B cell (primary cell): Measurements from ENCODE around the gene RPSA.
"Not testable (repeated sequence)": the region's sequence is repeated elsewhere in the genome, so short reads cannot be mapped to it uniquely, and the experiment has no call there.

Source experiments
- EZH2 ChIP-seq: IDR thresholded peaks from 2 replicates; pipeline ENCODE4 v1.6.1; 2012; ENCODE audit warnings: borderline replicate concordance, low read depth, mild to moderate bottlenecking, moderate library complexity, low read length; ENCODE audit not compliant: insufficient read depth, poor library complexity, severe bottlenecking
- TF ChIP-seq, protein P1 (sequence below): fragments of 200-600 bp; IDR thresholded peaks from one replicate; pipeline ENCODE4 v1.8.0; 2022; ENCODE audit warnings: antibody characterized with exemption, mild to moderate bottlenecking

DNA sequence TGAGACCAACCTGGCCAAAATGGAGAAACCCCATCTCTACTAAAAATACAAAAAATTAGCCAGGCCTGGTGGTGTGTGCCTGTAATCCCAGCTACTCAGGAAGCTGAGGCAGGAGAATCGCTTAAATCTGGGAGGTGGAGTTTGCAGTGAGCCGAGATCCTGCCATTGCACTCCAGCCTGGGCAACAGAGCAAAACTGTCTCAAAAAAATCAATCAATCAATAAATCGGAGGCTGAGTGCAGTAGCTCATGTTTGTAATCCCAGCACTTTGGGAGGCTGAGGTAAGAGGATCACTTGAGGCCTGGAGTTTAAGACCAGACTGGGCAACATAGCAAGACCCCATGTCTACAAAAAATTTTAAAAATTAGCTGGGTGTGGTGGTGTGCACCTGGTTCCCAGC, 8.8 kb downstream of the RPSA start:
- TF ChIP-seq EZH2: not testable (repeated sequence)
- TF ChIP-seq, protein P1, sequence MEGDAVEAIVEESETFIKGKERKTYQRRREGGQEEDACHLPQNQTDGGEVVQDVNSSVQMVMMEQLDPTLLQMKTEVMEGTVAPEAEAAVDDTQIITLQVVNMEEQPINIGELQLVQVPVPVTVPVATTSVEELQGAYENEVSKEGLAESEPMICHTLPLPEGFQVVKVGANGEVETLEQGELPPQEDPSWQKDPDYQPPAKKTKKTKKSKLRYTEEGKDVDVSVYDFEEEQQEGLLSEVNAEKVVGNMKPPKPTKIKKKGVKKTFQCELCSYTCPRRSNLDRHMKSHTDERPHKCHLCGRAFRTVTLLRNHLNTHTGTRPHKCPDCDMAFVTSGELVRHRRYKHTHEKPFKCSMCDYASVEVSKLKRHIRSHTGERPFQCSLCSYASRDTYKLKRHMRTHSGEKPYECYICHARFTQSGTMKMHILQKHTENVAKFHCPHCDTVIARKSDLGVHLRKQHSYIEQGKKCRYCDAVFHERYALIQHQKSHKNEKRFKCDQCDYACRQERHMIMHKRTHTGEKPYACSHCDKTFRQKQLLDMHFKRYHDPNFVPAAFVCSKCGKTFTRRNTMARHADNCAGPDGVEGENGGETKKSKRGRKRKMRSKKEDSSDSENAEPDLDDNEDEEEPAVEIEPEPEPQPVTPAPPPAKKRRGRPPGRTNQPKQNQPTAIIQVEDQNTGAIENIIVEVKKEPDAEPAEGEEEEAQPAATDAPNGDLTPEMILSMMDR: not testable (repeated sequence)
